A172 (cell line): ENCODE data around the gene ERGIC1. TPM values are rescaled to one million over a fixed set of nuclear protein-coding genes. Genes with fewer than 3 reads are reported as not detected.

ENCODE experiments used
- DNase-seq: peaks from one replicate; pipeline ENCODE4 v3.0.0-alpha.2; 2015; ENCODE audit warnings: low spot score
- total RNA-seq: library from RNA; depleted of rRNA; stranded (reverse); fragments of >200 nt; shearing (Covaris generic); gene quantifications from 2 replicates; pipeline ENCODE4 v1.2.3, GENCODE V29; 2014

Gene ERGIC1
- total RNA-seq, 1 experiment from 2014 or later, result 91.6 TPM

GRCh38 chr5:172828911-172829431, 5.1 kb upstream of the ERGIC1 start:
- no peak for DNase-seq

GRCh38 chr5:172830275-172830799, 3.7 kb upstream of the ERGIC1 start:
- DNase-seq, result no peak

GRCh38 chr5:172830876-172831662, 3.0 kb upstream of the ERGIC1 start:
- DNase-seq, result no peak

- DNase-seq, result no peak
These were observed 1.4 kb upstream of the ERGIC1 start for GRCh38 chr5:172832383-172833315.

- DNase-seq, result no peak
These were observed 722 bp upstream of the ERGIC1 start for GRCh38 chr5:172833372-172833685.

- DNase-seq, result no peak
These were observed 601 bp downstream of the ERGIC1 start for GRCh38 chr5:172834415-172835289.

- no peak for DNase-seq
These were observed 1.4 kb downstream of the ERGIC1 start for GRCh38 chr5:172835290-172835993.

- no peak for DNase-seq
These were observed 1.9 kb downstream of the ERGIC1 start for GRCh38 chr5:172835994-172836356.

GRCh38 chr5:172837640-172838039, 3.6 kb downstream of the ERGIC1 start:
- no peak for DNase-seq

GRCh38 chr5:172838151-172838875, 4.3 kb downstream of the ERGIC1 start:
- no peak for DNase-seq

GRCh38 chr5:172839669-172840431, 5.8 kb downstream of the ERGIC1 start:
- no peak for DNase-seq

GRCh38 chr5:172840432-172841154, 6.5 kb downstream of the ERGIC1 start:
- DNase-seq, result no peak

GRCh38 chr5:172841256-172841655, 7.2 kb downstream of the ERGIC1 start:
- DNase-seq, result no peak

- no peak for DNase-seq
These were observed 9.9 kb downstream of the ERGIC1 start for GRCh38 chr5:172843825-172844576.

- no peak for DNase-seq
These were observed 10.5 kb downstream of the ERGIC1 start for GRCh38 chr5:172844577-172844838.

- DNase-seq, result no peak
These were observed 11.1 kb downstream of the ERGIC1 start for GRCh38 chr5:172845154-172845553.

- no peak for DNase-seq
These were observed 11.5 kb downstream of the ERGIC1 start for GRCh38 chr5:172845576-172845975.

GRCh38 chr5:172846249-172846648, 12.2 kb downstream of the ERGIC1 start:
- DNase-seq, result no peak
